Endothelial cell of umbilical vein (primary cell): ENCODE results near the gene LCOR. TPM values are rescaled to one million over a fixed set of nuclear protein-coding genes. Genes with fewer than 3 reads are reported as not detected.

ENCODE experiments used
- BruUV-seq: library from RNA; stranded (reverse); fragments of 400-500 nt; replicated peaks from 2 replicates; lab custom pipeline; 2021; lab: Mats Ljungman, UMichigan
- CTCF ChIA-PET: fragments of 300-600, 350-600 bp; sonication (Branson Sonifier 250); formaldehyde crosslinking; loops from one replicate; lab custom pipeline; 2021; ENCODE audit warnings: antibody characterized with exemption, inconsistent platforms; lab: Charles Lee
- POLR2A ChIA-PET: fragments of 300-600, 350-600 bp; sonication (Branson Sonifier 250); formaldehyde crosslinking; loops from one replicate; lab custom pipeline; 2021; ENCODE audit warnings: antibody characterized with exemption, inconsistent platforms; lab: Charles Lee
- DNase-seq: peaks from one replicate; pipeline ENCODE4 v3.0.0-alpha.2; 2011; ENCODE audit warnings: low read depth, low spot score
- FAIRE-seq: peaks from 2 replicates; lab custom pipeline; 2011; peaks lifted over from hg19 to GRCh38; lab: Jason Lieb, UNC
- H2AFZ ChIP-seq: 2 replicates; pipeline ENCODE4 v1.6.0; 2012; ENCODE audit warnings: low read depth, low read length, control low read depth, inconsistent platforms
- H3K27ac ChIP-seq: 2 replicates; pipeline ENCODE4 v1.5.1; 2011; ENCODE audit warnings: low read depth, mild to moderate bottlenecking, control low read depth, low read length, moderate library complexity; ENCODE audit not compliant: insufficient read depth
- H3K27me3 ChIP-seq, 2 experiments: 2 replicates each; pipeline versions ENCODE4 v1.6.0 to v1.6.1; 2011; ENCODE audit warnings: low read length in 2 of 2, mixed read lengths in 1 of 2; ENCODE audit not compliant: control insufficient read depth in 2 of 2, insufficient read depth in 2 of 2
- H3K36me3 ChIP-seq, 2 experiments: 2 replicates in 1 of 2; 3 replicates in 1 of 2; pipeline ENCODE4 v1.5.1; 2011; ENCODE audit warnings: low read length in 2 of 2, mild to moderate bottlenecking in 1 of 2, moderate library complexity in 1 of 2; ENCODE audit not compliant: control insufficient read depth in 2 of 2, insufficient read depth in 2 of 2; ENCODE audit errors: extremely low read depth in 1 of 2
- H3K4me1 ChIP-seq: 3 replicates; pipeline ENCODE4 v1.5.1; 2011; ENCODE audit warnings: mild to moderate bottlenecking, low read length; ENCODE audit not compliant: control insufficient read depth, insufficient read depth; ENCODE audit errors: extremely low read depth
- H3K4me2 ChIP-seq: 2 replicates; pipeline ENCODE4 v1.6.1; 2011; ENCODE audit warnings: low read length, control low read depth, mixed read lengths; ENCODE audit not compliant: insufficient read depth
- H3K4me3 ChIP-seq, 3 experiments: fragments of 200-600 bp in 1 of 3; sonication (generic), shearing (Covaris generic) in 1 of 3; replicated peaks in 1 of 3; 2 replicates each; pipeline ENCODE4 v1.5.1; 2011 to 2016; ENCODE audit warnings: control low read depth in 3 of 3, low read length in 3 of 3, mild to moderate bottlenecking in 2 of 3, inconsistent platforms in 1 of 3, low read depth in 1 of 3, moderate library complexity in 1 of 3; ENCODE audit not compliant: insufficient read depth in 1 of 3
- H3K79me2 ChIP-seq: 2 replicates; pipeline ENCODE4 v1.6.0; 2012; ENCODE audit warnings: low read length, inconsistent platforms; ENCODE audit not compliant: control insufficient read depth, insufficient read depth
- H3K9ac ChIP-seq: replicated peaks from 2 replicates; pipeline ENCODE3; 2011; ENCODE audit warnings: low read length, control low read depth; ENCODE audit not compliant: insufficient read depth; ENCODE audit errors: extremely low read depth
- H3K9me1 ChIP-seq: replicated peaks from 3 replicates; pipeline ENCODE4 v1.6.0; 2011; ENCODE audit warnings: mild to moderate bottlenecking, low read length; ENCODE audit not compliant: control insufficient read depth, insufficient read depth; ENCODE audit errors: extremely low read depth
- H3K9me3 ChIP-seq: replicated peaks from 2 replicates; pipeline ENCODE4 v1.5.1; 2012; ENCODE audit warnings: low read length, inconsistent platforms; ENCODE audit not compliant: control insufficient read depth, insufficient read depth
- H4K20me1 ChIP-seq: replicated peaks from 2 replicates; pipeline ENCODE3; 2011; ENCODE audit warnings: mild to moderate bottlenecking, low read length; ENCODE audit not compliant: control insufficient read depth, insufficient read depth; ENCODE audit errors: extremely low read depth
- CTCF ChIP-seq, 2 donors: IDR thresholded peaks; 1 replicate in 1 of 2; 2 replicates in 1 of 2; pipeline ENCODE4 v1.5.1; 2011; ENCODE audit warnings: low read length in 2 of 2, mild to moderate bottlenecking in 2 of 2, moderate library complexity in 2 of 2, control low read depth in 1 of 2, inconsistent platforms in 1 of 2, low read depth in 1 of 2; ENCODE audit not compliant: insufficient read depth in 1 of 2; ENCODE audit errors: extremely low read depth in 1 of 2
- EZH2 ChIP-seq: IDR thresholded peaks from 2 replicates; pipeline ENCODE4 v1.6.1; 2012; ENCODE audit warnings: borderline replicate concordance, low read depth, mild to moderate bottlenecking, moderate library complexity, low read length, inconsistent platforms; ENCODE audit not compliant: severe bottlenecking
- FOS ChIP-seq: IDR thresholded peaks from 2 replicates; pipeline ENCODE4 v1.6.1; 2011; ENCODE audit warnings: mild to moderate bottlenecking, low read length, moderate library complexity, borderline replicate concordance; ENCODE audit not compliant: insufficient read depth
- GATA2 ChIP-seq: IDR thresholded peaks from 2 replicates; pipeline ENCODE4 v1.7.0; 2011; ENCODE audit warnings: low read depth, mild to moderate bottlenecking, moderate library complexity, mixed read lengths, low read length; ENCODE audit not compliant: insufficient read length, insufficient read depth
- JUN ChIP-seq: IDR thresholded peaks from 2 replicates; pipeline ENCODE4 v1.6.1; 2011; ENCODE audit warnings: borderline replicate concordance, low read depth; ENCODE audit not compliant: insufficient read length, insufficient read depth
- MAX ChIP-seq: IDR thresholded peaks from 2 replicates; pipeline ENCODE4 v1.6.1; 2011; ENCODE audit not compliant: insufficient read depth, insufficient read length
- MYC ChIP-seq: IDR thresholded peaks from one replicate; pipeline ENCODE4 v1.6.1; 2011; ENCODE audit warnings: mild to moderate bottlenecking, low read depth, low read length
- POLR2A ChIP-seq: IDR thresholded peaks from 2 replicates; pipeline ENCODE4 v1.6.1; 2012; ENCODE audit warnings: low read depth, mild to moderate bottlenecking, control low read depth, low read length
- POLR2AphosphoS5 ChIP-seq: IDR thresholded peaks from 2 replicates; pipeline ENCODE4 v1.6.1; 2012; ENCODE audit warnings: low read depth, mild to moderate bottlenecking, control low read depth, low read length, moderate library complexity; ENCODE audit not compliant: insufficient read depth
- dilution Hi-C: fragments of 300-500 bp; cut with MboI; formaldehyde crosslinking; loops from one replicate; pipeline ENCODE4 v1.15.0; 2019; ENCODE audit warnings: low sequenced_read_pairs; ENCODE audit not compliant: extremely low pct_ligation_motif_present
- intact Hi-C: fragments of 100-400 bp; cut with micrococcal nuclease; formaldehyde crosslinking; loops from one replicate; pipeline ENCODE4 v1.10.0; 2022
- polyA plus RNA-seq, 4 experiments: library from polyadenylated mRNA; depleted of rRNA in 3 of 4; stranded (reverse) in 3 of 4; unstranded in 1 of 4; fragments of >200 nt; gene quantifications; 2 replicates each; pipeline versions ENCODE4 v1.2.1 to v1.2.3, GENCODE V29; 2011 to 2012; ENCODE audit warnings: missing spikeins in 1 of 4
- total RNA-seq: library from RNA; stranded (reverse); gene quantifications from 2 replicates; pipeline ENCODE4 v1.2.3, GENCODE V29; 2021

The LCOR gene
- total and polyA plus RNA-seq, 2 donors (not counting 3 experiments of a cell fraction or from before 2014, with no cell fraction given): 11.6 to 39.0 TPM

GRCh38 chr10:96794836-96795733 is 37.0 kb upstream of the LCOR start:
- no peaks in the 10 kb centered on the region for H3K9me3 ChIP-seq
- FAIRE-seq: no peak
- no peak overlapping the region for H3K4me2 ChIP-seq
- H3K79me2 ChIP-seq: no peaks in the 10 kb centered on the region
- DNase-seq: no peak
- no peak overlapping the region for H3K4me3 ChIP-seq
- no peaks in the 10 kb centered on the region for H3K9me1 ChIP-seq
- no peak overlapping the region for H3K27ac ChIP-seq
- H3K36me3 ChIP-seq: no peaks in the 10 kb centered on the region
- dilution Hi-C loops: no loop called here
- ChIA-PET CTCF (no interaction called here), POLR2A (no interaction called here)
- BruUV-seq: no TSS peak
- no peak overlapping the region for H3K9ac ChIP-seq
- H3K27me3 ChIP-seq: peaks cover 0 to 2% of the 10 kb centered on the region in 2 experiments
- no peak for TF ChIP-seq FOS
- TF ChIP-seq EZH2: no peak
- no peak for TF ChIP-seq JUN
- no peak for TF ChIP-seq POLR2AphosphoS5
- H4K20me1 ChIP-seq: no peaks in the 10 kb centered on the region
- H3K4me1 ChIP-seq: no peaks in the 10 kb centered on the region
- intact Hi-C loops: no loop called here
- H2AFZ ChIP-seq: no peak overlapping the region

GRCh38 chr10:96797485-96797884 is 34.6 kb upstream of the LCOR start:
- DNase-seq (no peak), FAIRE-seq (no peak)
- dilution Hi-C loops: no loop called here
- no peaks in the 10 kb centered on the region for H4K20me1 ChIP-seq
- H3K9me1 ChIP-seq: no peaks in the 10 kb centered on the region
- no TSS peak for BruUV-seq
- H3K4me3 ChIP-seq: no peak overlapping the region
- no peak overlapping the region for H3K9ac ChIP-seq
- H3K27me3 ChIP-seq: peaks cover 0 to 2% of the 10 kb centered on the region in 2 experiments
- no peaks in the 10 kb centered on the region for H3K9me3 ChIP-seq
- no peak overlapping the region for H3K27ac ChIP-seq
- H3K4me2 ChIP-seq: no peak overlapping the region
- intact Hi-C loops: no loop called here
- ChIA-PET POLR2A (no interaction called here), CTCF (no interaction called here)
- no peak overlapping the region for H2AFZ ChIP-seq
- no peak for TF ChIP-seq EZH2
- no peak for TF ChIP-seq JUN
- TF ChIP-seq MYC: no peak
- no peak for TF ChIP-seq CTCF (IDR thresholded peaks at IDR 0.05; ENCODE audit: extremely low read depth in 1 of 2, insufficient read depth in 1 of 2, low read depth in 1 of 2, low read length in 2 of 2)
- TF ChIP-seq POLR2A: no peak
- TF ChIP-seq GATA2: no peak
- no peak for TF ChIP-seq MAX
- TF ChIP-seq POLR2AphosphoS5: no peak
- TF ChIP-seq FOS: no peak
- H3K36me3 ChIP-seq: no peaks in the 10 kb centered on the region
- H3K4me1 ChIP-seq: no peaks in the 10 kb centered on the region
- H3K79me2 ChIP-seq: no peaks in the 10 kb centered on the region
